ENCODE data around the gene ZNF691.

DNA sequence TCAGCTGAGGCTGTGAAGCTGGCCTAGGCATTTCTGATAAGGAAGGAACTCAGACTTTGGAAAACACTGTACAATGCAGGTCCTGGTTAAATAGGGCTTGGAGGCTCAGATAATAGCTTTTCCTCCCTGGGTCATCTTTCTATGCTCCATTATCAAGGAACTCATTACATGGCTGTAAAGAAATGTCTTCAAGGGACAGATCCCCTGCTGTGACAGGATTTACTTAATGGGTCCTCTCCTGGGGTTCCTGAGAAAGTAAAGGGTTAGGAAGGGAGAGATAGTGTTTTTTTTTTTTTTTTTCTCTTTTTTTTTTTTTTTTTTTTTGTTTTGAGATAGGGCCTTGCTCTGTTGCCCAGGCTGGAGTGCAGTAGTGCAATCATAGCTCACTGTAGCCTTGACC, 15.1 kb upstream of the ZNF691 start:
- no peak for TF ChIP-seq POLR2A (IDR thresholded peaks at IDR 0.05)
- no peak for TF ChIP-seq CTCF (IDR thresholded peaks at IDR 0.05)

All from uterus (tissue), 2 donors.